Erythroblast (primary cell): ENCODE measurements around the gene EXD2.

Experiments
- GATA1 ChIP-seq: IDR thresholded peaks from 2 replicates; pipeline ENCODE4 v1.6.1; 2011; ENCODE audit warnings: low read depth, mild to moderate bottlenecking, control low read depth, low read length, moderate library complexity
- POLR2A ChIP-seq: IDR thresholded peaks from 2 replicates; pipeline ENCODE4 v1.6.1; 2011; ENCODE audit warnings: mild to moderate bottlenecking, low read length

DNA sequence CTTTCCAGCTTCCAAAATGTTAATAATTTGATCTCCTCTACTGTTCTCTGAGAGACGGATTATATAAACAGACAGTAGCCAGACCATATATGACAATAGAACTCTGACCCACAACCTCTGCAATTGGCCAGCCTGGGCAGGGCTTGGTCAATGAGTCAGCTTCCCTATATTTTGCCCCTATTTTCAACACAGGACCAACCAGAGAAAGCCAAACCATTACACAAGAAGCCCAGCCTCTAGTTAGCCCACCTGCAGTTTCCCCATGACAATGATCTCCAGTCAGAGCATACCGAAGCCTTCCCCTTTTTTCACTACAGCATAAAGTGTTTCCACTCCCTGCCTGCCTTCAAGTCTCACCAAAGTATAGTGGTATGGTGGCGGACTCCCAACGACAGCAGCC is 7.6 kb upstream of the EXD2 start:
- TF ChIP-seq POLR2A (no peak), GATA1 (no peak)
